ENCODE results near the gene KIAA0232.

KIAA0232 gene

DNA sequence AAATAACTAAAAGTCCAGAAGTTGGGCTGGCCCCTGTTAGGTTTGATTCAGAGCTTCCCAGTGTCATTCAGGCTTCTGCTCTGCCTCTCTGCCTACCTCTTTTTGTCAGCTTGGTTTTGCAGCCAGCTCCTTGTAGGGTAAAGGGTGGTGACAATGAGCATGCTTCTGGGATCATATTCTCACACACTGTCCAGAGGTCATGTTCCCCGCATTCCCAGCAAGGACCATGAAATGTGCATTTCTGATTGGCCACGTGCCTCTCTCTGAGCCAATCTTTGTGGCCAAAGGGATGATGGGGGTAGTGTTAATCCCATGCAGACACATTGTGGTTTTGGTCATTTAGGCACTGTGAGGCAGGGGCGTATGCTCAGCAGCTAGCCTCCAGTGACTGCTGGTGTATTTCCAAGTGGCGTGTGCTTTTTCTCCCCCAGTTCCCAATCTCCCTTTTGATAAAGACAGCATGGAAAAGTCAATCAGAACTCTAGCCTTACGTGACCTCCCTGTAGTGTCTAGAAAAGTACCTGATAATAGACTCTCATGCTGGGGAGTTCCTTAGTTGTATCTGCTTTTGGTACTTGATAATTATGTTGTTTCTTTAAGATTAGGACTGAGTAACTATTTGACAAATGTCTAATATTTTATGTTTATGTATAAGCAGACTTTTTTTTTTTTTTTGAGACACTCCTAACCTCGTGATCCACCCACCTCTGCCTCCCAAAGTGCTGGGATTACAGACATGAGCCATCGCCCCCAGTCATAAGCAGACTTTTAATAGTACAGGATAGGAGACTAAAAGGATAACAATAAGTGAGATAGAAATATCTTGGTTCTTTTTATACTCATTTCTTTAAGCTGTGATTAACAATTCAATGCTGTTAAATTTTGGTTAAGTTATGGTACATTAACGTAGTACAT lies 57.8 kb downstream of the KIAA0232 start:
- in situ Hi-C loops (cut with HindIII; ENCODE audit: low sequenced_read_pairs) = no loop called here

DNA sequence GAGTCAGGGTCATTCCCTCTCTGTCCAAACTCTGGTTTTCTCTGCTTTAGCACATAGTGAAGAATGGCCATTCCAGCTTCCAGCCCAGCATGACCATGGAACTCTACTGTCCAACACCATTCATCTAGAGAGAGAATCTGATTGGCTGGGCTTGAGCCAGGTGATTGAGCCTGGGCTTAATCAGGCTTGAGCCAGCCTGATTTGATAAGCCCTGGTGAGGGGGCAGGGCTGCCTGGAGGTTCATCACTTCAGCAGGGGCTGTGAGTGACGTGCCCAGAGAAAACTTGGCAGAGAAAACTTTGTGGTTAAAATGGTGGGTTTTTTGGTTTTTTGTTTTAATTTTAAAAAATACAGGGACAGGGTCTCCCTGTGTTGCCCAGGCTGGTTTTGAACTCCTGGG lies 62.5 kb downstream of the KIAA0232 start:
- in situ Hi-C loops (cut with HindIII; ENCODE audit: low sequenced_read_pairs) = no loop called here

GRCh38 chr4:6845574-6845973 lies 63.0 kb downstream of the KIAA0232 start:
- in situ Hi-C loops (cut with HindIII; ENCODE audit: low sequenced_read_pairs) = no loop called here

DNA sequence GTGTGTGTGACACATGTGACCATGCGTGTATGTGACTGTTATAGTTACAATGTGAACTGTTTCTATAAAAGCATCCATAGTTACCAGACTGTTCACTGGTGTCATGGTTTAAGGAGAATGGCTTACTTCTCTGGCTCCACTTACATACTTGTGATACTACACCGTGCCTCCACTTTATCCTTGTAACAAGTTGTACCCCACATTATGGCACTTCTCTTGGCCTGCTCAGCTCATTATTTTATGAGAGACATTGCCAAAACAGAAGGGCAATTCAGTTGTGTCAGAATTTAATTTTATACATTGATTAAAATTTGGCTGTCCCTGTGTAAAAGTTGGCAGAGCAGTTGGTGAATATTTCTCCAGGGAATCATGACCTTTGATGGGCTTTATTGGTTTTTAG lies 64.7 kb downstream of the KIAA0232 start:
- in situ Hi-C loops (cut with HindIII; ENCODE audit: low sequenced_read_pairs) = no loop called here

DNA sequence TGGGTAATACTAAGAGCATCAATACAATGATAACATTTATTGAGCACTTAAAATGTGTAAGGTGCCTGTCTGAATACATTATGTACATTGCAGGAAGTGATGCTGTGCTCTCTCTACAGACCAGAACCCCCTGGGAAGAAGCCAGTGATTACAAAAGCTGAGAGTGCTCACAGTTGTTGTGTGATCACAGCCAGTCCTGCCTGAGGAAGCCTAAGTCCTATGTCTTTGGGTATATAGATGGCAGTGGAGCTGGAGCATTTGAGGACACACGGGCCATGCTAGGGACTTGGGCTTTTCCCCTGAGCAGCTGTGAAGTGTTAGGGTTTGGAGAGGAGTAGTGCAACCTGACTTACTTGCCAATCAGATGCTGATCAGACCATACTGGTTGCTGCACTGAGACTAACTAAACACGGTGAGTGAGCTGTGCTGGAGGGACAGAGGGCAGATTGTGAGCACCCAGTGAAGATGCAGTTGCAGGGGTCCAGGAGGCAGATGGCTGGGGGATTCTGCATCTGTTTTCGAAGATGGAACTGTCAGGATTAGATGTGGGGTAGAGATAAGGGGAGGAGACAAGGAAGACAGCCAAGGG lies 66.3 kb downstream of the KIAA0232 start:
- in situ Hi-C loops (cut with HindIII; ENCODE audit: low sequenced_read_pairs) = no loop called here

GRCh38 chr4:6849691-6850090 lies 67.2 kb downstream of the KIAA0232 start:
- in situ Hi-C loops (cut with HindIII; ENCODE audit: low sequenced_read_pairs) = no loop called here

DNA sequence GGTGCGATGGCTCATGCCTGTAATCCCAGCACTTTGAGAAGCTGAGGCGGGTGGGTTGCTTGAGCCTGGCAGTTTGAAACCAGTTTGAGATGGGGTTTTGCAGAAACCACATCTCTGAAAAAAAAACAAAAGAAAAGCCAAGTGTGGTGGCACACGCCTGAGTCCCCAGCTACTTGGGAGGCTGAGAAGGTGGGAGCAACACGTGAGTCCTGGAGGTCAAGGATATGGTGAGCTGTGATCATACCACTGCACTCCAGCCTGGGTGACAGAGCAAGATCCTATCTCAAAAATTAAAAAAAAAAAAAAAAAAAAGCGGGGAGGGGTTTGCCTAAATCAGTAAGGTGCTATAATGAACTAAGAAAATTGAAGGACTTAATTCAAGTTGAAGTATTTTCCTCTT lies 68.9 kb downstream of the KIAA0232 start:
- in situ Hi-C loops (cut with HindIII; ENCODE audit: low sequenced_read_pairs) = no loop called here

- in situ Hi-C loops (cut with HindIII; ENCODE audit: low sequenced_read_pairs) = no loop called here
Measured at GRCh38 chr4:6851962-6852361, 69.4 kb downstream of the KIAA0232 start.

GRCh38 chr4:6852582-6852981 lies 70.1 kb downstream of the KIAA0232 start:
- in situ Hi-C loops (cut with HindIII; ENCODE audit: low sequenced_read_pairs) = no loop called here

DNA sequence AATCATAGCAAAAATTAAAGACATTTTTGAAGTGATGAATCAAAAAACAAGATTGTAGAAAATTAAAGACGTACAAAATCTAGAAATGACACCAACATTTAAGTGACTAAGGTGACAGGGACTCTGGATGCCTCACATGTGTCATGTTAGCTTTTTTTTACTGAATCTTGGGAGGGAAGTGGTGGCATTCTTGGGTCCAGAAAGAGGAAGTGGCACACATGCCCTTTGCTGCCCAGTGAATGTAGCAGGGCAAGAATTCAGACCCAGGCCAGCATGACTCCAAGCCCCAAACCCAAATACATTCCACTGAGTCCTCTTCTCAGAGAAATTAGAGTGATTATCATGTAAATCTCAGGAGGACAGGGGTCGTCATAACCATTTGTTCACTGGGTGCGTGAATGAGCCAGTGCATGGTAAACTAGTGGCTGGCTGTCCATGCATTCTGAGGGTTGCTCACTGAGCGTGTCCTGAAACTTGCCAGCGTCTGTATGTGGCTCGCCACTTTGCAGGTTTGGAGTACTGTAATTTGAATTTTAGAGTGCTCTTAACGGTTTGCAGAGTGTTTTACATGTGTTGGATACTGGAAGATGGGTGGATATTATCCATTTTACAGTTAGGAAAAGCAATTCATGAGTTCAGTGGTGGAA lies 71.7 kb downstream of the KIAA0232 start:
- in situ Hi-C loops (cut with HindIII; ENCODE audit: low sequenced_read_pairs) = no loop called here

- in situ Hi-C loops (cut with HindIII; ENCODE audit: low sequenced_read_pairs) = no loop called here
Measured at GRCh38 chr4:6855692-6856297, 73.3 kb downstream of the KIAA0232 start.

DNA sequence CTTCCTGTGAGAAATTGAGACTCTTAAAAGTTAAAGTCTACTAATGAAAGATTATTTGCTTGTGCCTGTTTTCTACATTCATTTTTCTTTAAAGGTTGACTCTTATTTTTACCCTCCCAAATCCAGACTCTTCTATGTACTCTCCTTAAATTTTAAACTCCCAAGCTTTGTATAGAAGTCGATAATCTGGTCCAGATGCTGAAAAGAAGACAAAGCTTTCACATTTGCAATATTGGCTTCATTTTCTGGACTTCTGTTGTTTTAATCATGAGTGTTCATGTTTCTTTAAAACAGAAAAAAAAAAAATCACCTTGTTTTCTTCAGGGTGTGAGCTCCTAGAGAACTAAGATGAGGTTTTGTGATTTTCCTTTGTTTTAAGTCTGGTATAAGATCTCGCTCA lies 73.9 kb downstream of the KIAA0232 start:
- in situ Hi-C loops (cut with HindIII; ENCODE audit: low sequenced_read_pairs) = no loop called here

- in situ Hi-C loops (cut with HindIII; ENCODE audit: low sequenced_read_pairs) = no loop called here
Measured at GRCh38 chr4:6857009-6857882, 74.7 kb downstream of the KIAA0232 start.

- in situ Hi-C loops (cut with HindIII; ENCODE audit: low sequenced_read_pairs) = no loop called here
Measured at GRCh38 chr4:6858997-6859396, 76.5 kb downstream of the KIAA0232 start.

DNA sequence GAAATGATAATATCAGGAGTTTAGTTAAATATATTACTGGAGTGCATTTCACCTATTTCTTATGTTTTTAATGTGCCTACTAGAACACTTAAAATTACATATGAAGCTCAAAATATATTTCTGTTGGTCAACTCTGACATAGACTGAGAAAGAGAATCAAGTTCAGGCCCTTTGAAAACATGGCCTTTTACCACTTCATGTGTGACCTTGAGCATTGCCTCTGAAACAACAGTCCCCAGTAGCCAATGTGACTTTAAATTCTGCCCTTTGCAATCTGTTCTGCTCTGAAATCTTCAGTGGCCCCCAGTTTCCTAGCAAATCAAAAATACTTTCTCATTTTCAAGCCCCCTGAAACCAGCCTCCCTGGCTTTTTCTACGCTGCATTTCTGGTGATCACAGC lies 77.0 kb downstream of the KIAA0232 start:
- in situ Hi-C loops (cut with HindIII; ENCODE audit: low sequenced_read_pairs) = no loop called here

- in situ Hi-C loops (cut with HindIII; ENCODE audit: low sequenced_read_pairs) = loop anchor here (5.0 kb wide), 1 partner anchor 101 kb away; no protein-coding TSS in a partner anchor
Measured at GRCh38 chr4:6868386-6868785, 85.9 kb downstream of the KIAA0232 start.

GRCh38 chr4:6869944-6870343 lies 87.4 kb downstream of the KIAA0232 start:
- in situ Hi-C loops (cut with HindIII; ENCODE audit: low sequenced_read_pairs) = loop anchor here (5.0 kb wide), 1 partner anchor 103 kb away; no protein-coding TSS in a partner anchor

DNA sequence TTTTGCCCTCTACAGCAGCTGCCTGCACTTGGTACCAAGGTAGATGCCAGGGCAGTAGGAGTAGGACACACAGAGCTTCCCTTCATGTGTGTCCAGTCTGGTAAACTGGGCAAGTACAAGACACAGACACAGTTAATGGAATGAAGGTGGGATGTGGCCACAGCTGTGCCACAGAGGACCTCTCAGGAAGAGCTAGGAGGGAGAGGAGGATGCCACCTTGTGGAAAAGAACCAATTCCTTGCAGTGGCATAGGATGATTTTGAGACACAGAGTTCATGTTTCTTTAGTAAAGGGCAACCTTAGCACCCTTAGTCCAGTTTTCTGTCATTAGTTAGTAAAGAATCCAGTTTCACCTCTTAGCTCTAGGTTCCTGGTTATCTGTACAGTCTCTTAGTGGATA lies 90.8 kb downstream of the KIAA0232 start:
- in situ Hi-C loops (cut with HindIII; ENCODE audit: low sequenced_read_pairs) = no loop called here

GRCh38 chr4:6873792-6874461 lies 91.4 kb downstream of the KIAA0232 start:
- in situ Hi-C loops (cut with HindIII; ENCODE audit: low sequenced_read_pairs) = no loop called here

- in situ Hi-C loops (cut with HindIII; ENCODE audit: low sequenced_read_pairs) = no loop called here
Measured at GRCh38 chr4:6874981-6875380, 92.5 kb downstream of the KIAA0232 start.
